Choroid plexus epithelial cell (primary cell): ENCODE results near the gene FIGN.

Experiments used
- DNase-seq: peaks from one replicate; pipeline ENCODE4 v3.0.0-alpha.2; 2010; ENCODE audit warnings: low read depth
- H3K4me3 ChIP-seq: 2 replicates; pipeline ENCODE4 v1.5.1; 2011; ENCODE audit warnings: low read depth, mild to moderate bottlenecking, control low read depth, low read length, moderate library complexity
- TF ChIP-seq, protein P1 (sequence below): conservative IDR thresholded peaks from 2 replicates; pipeline ENCODE4 v1.5.1; 2011; ENCODE audit warnings: low read depth, mild to moderate bottlenecking, control low read depth, inconsistent platforms, low read length, moderate library complexity

Gene FIGN

DNA sequence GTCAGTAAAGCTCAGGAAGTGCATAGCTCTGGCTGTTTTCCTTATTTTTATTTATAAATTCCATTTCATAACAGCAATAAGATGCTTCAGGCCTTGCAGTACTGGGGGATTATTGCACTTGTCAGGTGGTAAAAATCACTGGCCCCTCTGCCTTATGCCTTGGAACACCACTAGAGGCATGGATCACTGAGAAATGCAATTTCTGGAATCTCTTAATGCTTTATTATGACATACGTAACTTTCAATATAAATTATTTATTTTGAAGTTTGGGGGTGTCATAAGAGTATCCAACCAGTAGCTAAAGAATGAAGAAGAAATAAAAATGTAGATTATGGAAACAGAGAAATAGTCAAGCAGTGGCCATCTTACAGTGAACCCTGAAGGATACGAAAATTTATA is 183.1 kb downstream of the FIGN start:
- TF ChIP-seq, protein P1, sequence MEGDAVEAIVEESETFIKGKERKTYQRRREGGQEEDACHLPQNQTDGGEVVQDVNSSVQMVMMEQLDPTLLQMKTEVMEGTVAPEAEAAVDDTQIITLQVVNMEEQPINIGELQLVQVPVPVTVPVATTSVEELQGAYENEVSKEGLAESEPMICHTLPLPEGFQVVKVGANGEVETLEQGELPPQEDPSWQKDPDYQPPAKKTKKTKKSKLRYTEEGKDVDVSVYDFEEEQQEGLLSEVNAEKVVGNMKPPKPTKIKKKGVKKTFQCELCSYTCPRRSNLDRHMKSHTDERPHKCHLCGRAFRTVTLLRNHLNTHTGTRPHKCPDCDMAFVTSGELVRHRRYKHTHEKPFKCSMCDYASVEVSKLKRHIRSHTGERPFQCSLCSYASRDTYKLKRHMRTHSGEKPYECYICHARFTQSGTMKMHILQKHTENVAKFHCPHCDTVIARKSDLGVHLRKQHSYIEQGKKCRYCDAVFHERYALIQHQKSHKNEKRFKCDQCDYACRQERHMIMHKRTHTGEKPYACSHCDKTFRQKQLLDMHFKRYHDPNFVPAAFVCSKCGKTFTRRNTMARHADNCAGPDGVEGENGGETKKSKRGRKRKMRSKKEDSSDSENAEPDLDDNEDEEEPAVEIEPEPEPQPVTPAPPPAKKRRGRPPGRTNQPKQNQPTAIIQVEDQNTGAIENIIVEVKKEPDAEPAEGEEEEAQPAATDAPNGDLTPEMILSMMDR, result peak; percentile 25
- DNase-seq, result no peak
- H3K4me3 ChIP-seq, result no peak overlapping the region

DNA sequence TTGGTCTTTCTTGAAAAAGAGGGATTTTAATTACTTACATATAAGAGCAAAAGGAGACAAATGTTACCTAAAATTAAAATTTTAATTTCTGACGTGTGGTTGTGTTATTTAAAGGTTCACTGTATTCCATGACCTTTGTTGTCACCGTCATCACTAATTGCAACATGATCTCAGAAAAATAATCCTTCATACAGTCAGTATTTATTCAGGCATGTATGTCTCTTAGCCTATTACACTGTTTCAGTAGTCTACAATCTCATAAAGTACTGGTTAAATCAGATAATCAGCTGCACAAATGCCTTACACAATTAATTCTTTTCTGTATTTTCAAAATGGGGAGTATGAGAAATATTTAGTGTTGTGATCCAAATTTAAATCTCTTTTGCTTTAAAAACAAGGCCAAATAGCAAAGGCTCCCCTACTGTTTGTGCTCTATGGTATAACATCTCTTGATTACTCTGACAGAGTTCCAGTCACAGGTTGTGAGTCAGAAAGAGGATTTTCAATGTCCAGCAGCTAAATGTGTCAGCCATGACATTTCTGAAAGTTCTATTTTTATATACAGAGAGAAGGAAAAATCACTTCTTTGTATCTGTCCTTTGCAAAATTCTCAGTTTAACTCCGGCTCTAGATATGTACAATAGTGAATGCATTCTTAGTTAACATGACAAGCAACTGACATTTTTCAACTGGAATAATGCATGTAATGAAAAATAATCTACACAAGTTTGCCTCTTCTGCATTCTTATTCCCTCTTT is 184.0 kb downstream of the FIGN start:
- TF ChIP-seq, protein P1, result no peak
- DNase-seq, result peak; percentile 63
- H3K4me3 ChIP-seq, result no peak overlapping the region

DNA sequence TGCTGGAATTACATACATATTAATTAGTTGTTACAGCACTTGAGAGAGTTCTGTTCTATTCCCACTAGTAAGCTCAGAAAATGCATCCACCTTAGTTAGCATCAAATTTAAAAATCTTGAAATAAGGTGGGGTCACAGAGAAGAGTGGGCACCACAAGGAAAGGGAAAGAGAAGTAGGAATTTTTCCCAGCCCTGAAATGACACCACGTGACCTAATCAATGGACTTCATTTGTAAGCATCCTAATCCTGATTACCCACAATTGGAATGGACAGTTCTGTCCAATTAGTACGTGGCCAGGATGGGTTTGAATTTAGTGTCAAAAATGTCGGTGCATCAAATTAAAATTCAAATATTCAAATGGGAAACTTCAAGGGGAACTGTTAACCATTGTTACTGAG is 186.8 kb downstream of the FIGN start:
- no peak overlapping the region for H3K4me3 ChIP-seq
- DNase-seq, result no peak
- TF ChIP-seq, protein P1, result no peak
